NOMO-1 treated with dmso at 0.1 percent for 144 hours (cell line): ENCODE data around the gene SLC26A2.
A peak's percentile ranks its signal among the peaks of the same experiment; 100 is the strongest.

Experiments
- DNase-seq: peaks from one replicate; lab custom pipeline; 2025; ENCODE audit not compliant: unreplicated experiment; lab: John Stamatoyannopoulos, UW

SLC26A2 gene

GRCh38 chr5:149961186-149961685, 678 bp downstream of the SLC26A2 start:
- DNase-seq: no peak

- DNase-seq: peak; percentile 9
Measured at GRCh38 chr5:149961957-149962409, 1.4 kb downstream of the SLC26A2 start.

GRCh38 chr5:149962601-149963300, 2.2 kb downstream of the SLC26A2 start:
- no peak for DNase-seq

- DNase-seq: no peak
Measured at GRCh38 chr5:149963729-149964128, 3.2 kb downstream of the SLC26A2 start.

GRCh38 chr5:149966946-149967345, 6.4 kb downstream of the SLC26A2 start:
- no peak for DNase-seq

GRCh38 chr5:149969181-149969930, 8.8 kb downstream of the SLC26A2 start:
- no peak for DNase-seq

GRCh38 chr5:149975409-149975808, 14.9 kb downstream of the SLC26A2 start:
- DNase-seq: no peak

- no peak for DNase-seq
Measured at GRCh38 chr5:149979896-149980295, 19.3 kb downstream of the SLC26A2 start.

- DNase-seq: no peak
Measured at GRCh38 chr5:149981206-149981605, 20.6 kb downstream of the SLC26A2 start.

- no peak for DNase-seq
Measured at GRCh38 chr5:149982505-149982904, 21.9 kb downstream of the SLC26A2 start.

- no peak for DNase-seq
Measured at GRCh38 chr5:149988126-149988525, 27.6 kb downstream of the SLC26A2 start.

- peak; percentile 17 for DNase-seq
Measured at GRCh38 chr5:149990518-149991376, 30.2 kb downstream of the SLC26A2 start.

- DNase-seq: no peak
Measured at GRCh38 chr5:149993471-149993870, 32.9 kb downstream of the SLC26A2 start.

GRCh38 chr5:149995385-149996204, 35.0 kb downstream of the SLC26A2 start:
- no peak for DNase-seq

- DNase-seq: no peak
Measured at GRCh38 chr5:149996205-149996890, 35.8 kb downstream of the SLC26A2 start.

- no peak for DNase-seq
Measured at GRCh38 chr5:149998281-149998680, 37.7 kb downstream of the SLC26A2 start.

- DNase-seq: no peak
Measured at GRCh38 chr5:149999359-149999758, 38.8 kb downstream of the SLC26A2 start.

GRCh38 chr5:149999866-150000255, 39.3 kb downstream of the SLC26A2 start:
- no peak for DNase-seq

- DNase-seq: peak; percentile 92
Measured at GRCh38 chr5:150000256-150000989, 39.9 kb downstream of the SLC26A2 start, which contains the start of the genes HMGXB3 and TIGD6. Gene HMGXB3 (plus strand): TSS chr5:150000739. CDS start chr5:150004853, 4,114 bp downstream. Gene TIGD6 (minus strand): TSS chr5:150000654. CDS start chr5:149996348, 4,306 bp downstream.
